ENCODE results near the gene PGAP3. TPM values are rescaled to one million over a fixed set of nuclear protein-coding genes. Genes with fewer than 3 reads are reported as not detected.
"Not testable (repeated sequence)": the region's sequence is repeated elsewhere in the genome, so short reads cannot be mapped to it uniquely, and the experiment has no call there.

PGAP3 gene
- total RNA-seq, 1 experiment from 2014 or later, result 8.4 TPM

DNA sequence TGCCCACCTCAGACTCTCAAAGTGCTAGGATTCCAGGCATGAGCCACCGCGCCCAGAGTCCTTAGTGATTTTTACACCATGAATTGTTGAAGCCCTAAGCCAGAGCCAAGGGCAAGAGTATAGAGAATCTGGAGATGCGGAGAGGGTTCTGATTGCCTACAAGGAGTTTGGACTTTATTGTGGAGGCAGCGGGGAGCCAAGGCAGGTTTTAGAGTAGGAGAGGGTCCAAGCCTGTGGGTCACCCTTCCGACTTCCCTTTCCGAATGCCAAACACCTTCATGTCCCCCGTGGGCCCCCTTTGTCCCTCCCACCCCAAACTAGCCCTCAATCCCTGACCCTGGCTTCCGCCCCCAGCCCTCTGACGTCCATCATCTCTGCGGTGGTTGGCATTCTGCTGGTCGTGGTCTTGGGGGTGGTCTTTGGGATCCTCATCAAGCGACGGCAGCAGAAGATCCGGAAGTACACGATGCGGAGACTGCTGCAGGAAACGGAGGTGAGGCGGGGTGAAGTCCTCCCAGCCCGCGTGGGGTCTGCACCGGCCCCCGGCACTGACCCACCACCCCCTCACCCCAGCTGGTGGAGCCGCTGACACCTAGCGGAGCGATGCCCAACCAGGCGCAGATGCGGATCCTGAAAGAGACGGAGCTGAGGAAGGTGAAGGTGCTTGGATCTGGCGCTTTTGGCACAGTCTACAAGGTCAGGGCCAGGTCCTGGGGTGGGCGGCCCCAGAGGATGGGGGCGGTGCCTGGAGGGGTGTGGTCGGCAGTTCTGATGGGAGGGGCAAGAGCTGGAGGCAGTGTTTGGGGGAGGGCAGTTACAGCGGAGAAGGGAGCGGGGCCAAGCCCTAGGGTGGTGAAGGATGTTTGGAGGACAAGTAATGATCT, 35.4 kb upstream of the PGAP3 start:
- no peak for DNase-seq (ENCODE audit: low read depth in 1 of 2, low spot score in 2 of 2)
- Histone ChIP-seq H3K4me3 (no peak overlapping the region), H3K9me3 (replicated peaks) (no peaks in the 10 kb centered on the region), H3K36me3 (peaks cover 44% of the 10 kb centered on the region), H3K27ac (no peak overlapping the region), H3K4me1 (replicated peaks) (no peaks in the 10 kb centered on the region), H3K27me3 (replicated peaks) (no peaks in the 10 kb centered on the region)

GRCh38 chr17:39722104-39722503, 34.2 kb upstream of the PGAP3 start:
- peaks cover 36% of the 10 kb centered on the region for H3K36me3 ChIP-seq
- no peak for DNase-seq (ENCODE audit: low read depth in 1 of 2, low spot score in 2 of 2)
- no peaks in the 10 kb centered on the region for H3K4me1 ChIP-seq (replicated peaks)
- H3K27me3 ChIP-seq (replicated peaks), result no peaks in the 10 kb centered on the region
- no peak overlapping the region for H3K4me3 ChIP-seq
- no peaks in the 10 kb centered on the region for H3K9me3 ChIP-seq (replicated peaks)
- H3K27ac ChIP-seq, result no peak overlapping the region

DNA sequence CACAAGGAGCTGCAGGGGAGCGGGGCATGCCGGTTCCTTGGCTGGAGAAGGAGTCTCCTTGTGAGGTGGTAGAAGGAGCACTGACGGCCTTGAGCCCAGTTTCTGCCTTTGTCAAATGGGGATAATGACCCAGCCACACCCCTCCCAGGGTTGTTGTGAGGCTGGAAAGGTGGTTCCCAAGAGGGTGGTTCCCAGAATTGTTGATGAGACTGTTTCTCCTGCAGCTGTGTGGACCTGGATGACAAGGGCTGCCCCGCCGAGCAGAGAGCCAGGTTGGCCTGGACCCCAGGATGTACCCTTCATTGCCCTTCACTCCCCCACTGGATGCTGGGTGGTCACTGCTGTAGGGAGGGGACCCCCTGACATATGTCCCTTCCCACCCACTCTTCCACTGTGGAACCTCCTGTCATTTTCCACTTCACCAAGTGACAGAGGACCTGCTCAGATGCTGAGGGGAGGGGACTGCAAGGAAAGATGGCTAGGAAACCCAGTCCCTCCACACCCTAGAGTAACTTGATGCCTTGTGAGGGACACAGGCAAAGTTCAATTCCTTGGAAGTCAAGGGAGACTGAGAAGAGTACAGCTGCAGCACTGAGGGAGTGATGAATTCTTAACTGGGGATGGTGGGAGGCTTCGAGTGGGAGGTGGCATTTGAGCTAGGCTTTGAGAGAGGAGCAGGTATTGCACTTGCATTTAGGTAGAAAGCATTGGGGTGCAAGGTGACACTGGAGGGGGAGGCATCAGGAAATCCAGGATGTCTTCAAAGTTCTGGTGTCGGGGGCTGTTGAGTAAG, 31.9 kb upstream of the PGAP3 start:
- no peak for DNase-seq (ENCODE audit: low read depth in 1 of 2, low spot score in 2 of 2)
- Histone ChIP-seq H3K27ac (no peak overlapping the region), H3K9me3 (replicated peaks) (no peaks in the 10 kb centered on the region), H3K4me3 (no peak overlapping the region), H3K27me3 (replicated peaks) (no peaks in the 10 kb centered on the region), H3K36me3 (peaks cover 39% of the 10 kb centered on the region), H3K4me1 (replicated peaks) (no peaks in the 10 kb centered on the region)

- peaks cover 30% of the 10 kb centered on the region for H3K36me3 ChIP-seq
- H3K27ac ChIP-seq, result no peak overlapping the region
- DNase-seq (ENCODE audit: low read depth in 1 of 2, low spot score in 2 of 2), result no peak
- no peaks in the 10 kb centered on the region for H3K9me3 ChIP-seq (replicated peaks)
- no peaks in the 10 kb centered on the region for H3K27me3 ChIP-seq (replicated peaks)
- no peak overlapping the region for H3K4me3 ChIP-seq
- H3K4me1 ChIP-seq (replicated peaks), result no peaks in the 10 kb centered on the region
These were observed 29.8 kb upstream of the PGAP3 start for GRCh38 chr17:39717660-39718059.

GRCh38 chr17:39716879-39717536, 29.2 kb upstream of the PGAP3 start:
- no peaks in the 10 kb centered on the region for H3K4me1 ChIP-seq (replicated peaks)
- no peak overlapping the region for H3K27ac ChIP-seq
- DNase-seq (ENCODE audit: low read depth in 1 of 2, low spot score in 2 of 2), result no peak
- peaks cover 34% of the 10 kb centered on the region for H3K36me3 ChIP-seq
- H3K4me3 ChIP-seq, result no peak overlapping the region
- H3K27me3 ChIP-seq (replicated peaks), result no peaks in the 10 kb centered on the region
- H3K9me3 ChIP-seq (replicated peaks), result no peaks in the 10 kb centered on the region

DNA sequence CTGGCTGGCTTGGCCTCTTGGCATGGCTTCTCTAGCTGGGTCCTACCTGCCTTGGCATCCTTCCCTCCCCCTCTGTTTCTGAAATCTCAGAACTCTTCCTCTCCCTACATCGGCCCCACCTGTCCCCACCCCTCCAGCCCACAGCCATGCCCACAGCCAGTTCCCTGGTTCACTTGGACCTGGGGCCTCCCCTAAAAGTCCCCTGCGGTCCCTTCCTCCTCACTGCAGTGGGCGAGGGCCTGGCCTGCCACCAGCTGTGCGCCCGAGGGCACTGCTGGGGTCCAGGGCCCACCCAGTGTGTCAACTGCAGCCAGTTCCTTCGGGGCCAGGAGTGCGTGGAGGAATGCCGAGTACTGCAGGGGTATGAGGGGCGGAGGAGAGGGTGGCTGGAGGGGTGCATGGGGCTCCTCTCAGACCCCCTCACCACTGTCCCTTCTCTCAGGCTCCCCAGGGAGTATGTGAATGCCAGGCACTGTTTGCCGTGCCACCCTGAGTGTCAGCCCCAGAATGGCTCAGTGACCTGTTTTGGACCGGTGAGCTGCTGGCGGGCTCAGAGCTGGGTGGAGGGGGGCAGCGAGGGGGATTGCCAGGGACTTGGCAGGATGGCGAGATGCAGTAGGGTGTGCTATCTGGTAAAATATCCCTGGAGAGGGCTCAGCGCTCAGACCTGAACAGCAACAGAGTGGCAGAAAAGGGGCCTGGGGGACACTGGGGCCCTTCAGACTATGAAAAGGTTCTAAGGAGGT, 28.4 kb upstream of the PGAP3 start:
- H3K27me3 ChIP-seq (replicated peaks), result no peaks in the 10 kb centered on the region
- no peak overlapping the region for H3K27ac ChIP-seq
- no peak overlapping the region for H3K4me3 ChIP-seq
- no peaks in the 10 kb centered on the region for H3K9me3 ChIP-seq (replicated peaks)
- H3K36me3 ChIP-seq, result peaks cover 40% of the 10 kb centered on the region
- no peak for DNase-seq (ENCODE audit: low read depth in 1 of 2, low spot score in 2 of 2)
- no peaks in the 10 kb centered on the region for H3K4me1 ChIP-seq (replicated peaks)

GRCh38 chr17:39715375-39716072, 27.7 kb upstream of the PGAP3 start:
- H3K9me3 ChIP-seq (replicated peaks), result no peaks in the 10 kb centered on the region
- H3K27me3 ChIP-seq (replicated peaks), result no peaks in the 10 kb centered on the region
- no peak overlapping the region for H3K27ac ChIP-seq
- peaks cover 44% of the 10 kb centered on the region for H3K36me3 ChIP-seq
- DNase-seq (ENCODE audit: low read depth in 1 of 2, low spot score in 2 of 2), result no peak
- no peak overlapping the region for H3K4me3 ChIP-seq
- no peaks in the 10 kb centered on the region for H3K4me1 ChIP-seq (replicated peaks)

- H3K27ac ChIP-seq, result no peak overlapping the region
- no peak for DNase-seq (ENCODE audit: low read depth in 1 of 2, low spot score in 2 of 2)
- no peaks in the 10 kb centered on the region for H3K27me3 ChIP-seq (replicated peaks)
- no peak overlapping the region for H3K4me3 ChIP-seq
- H3K4me1 ChIP-seq (replicated peaks), result no peaks in the 10 kb centered on the region
- peaks cover 54% of the 10 kb centered on the region for H3K36me3 ChIP-seq
- H3K9me3 ChIP-seq (replicated peaks), result no peaks in the 10 kb centered on the region
These were observed 26.4 kb upstream of the PGAP3 start for GRCh38 chr17:39714234-39714633.

- no peak overlapping the region for H3K27ac ChIP-seq
- H3K4me3 ChIP-seq, result no peak overlapping the region
- no peak for DNase-seq (ENCODE audit: low read depth in 1 of 2, low spot score in 2 of 2)
- H3K36me3 ChIP-seq, result peaks cover 73% of the 10 kb centered on the region
- no peaks in the 10 kb centered on the region for H3K9me3 ChIP-seq (replicated peaks)
- H3K4me1 ChIP-seq (replicated peaks), result no peaks in the 10 kb centered on the region
- no peaks in the 10 kb centered on the region for H3K27me3 ChIP-seq (replicated peaks)
These were observed 24.0 kb upstream of the PGAP3 start for GRCh38 chr17:39711851-39712250.

- peaks cover 66% of the 10 kb centered on the region for H3K36me3 ChIP-seq
- not testable (repeated sequence) for DNase-seq (ENCODE audit: low read depth in 1 of 2, low spot score in 2 of 2); H3K9me3 ChIP-seq (replicated peaks); H3K4me1 ChIP-seq (replicated peaks); H3K27me3 ChIP-seq (replicated peaks); H3K27ac ChIP-seq; H3K4me3 ChIP-seq
These were observed 23.2 kb upstream of the PGAP3 start for GRCh38 chr17:39711071-39711470.

DNA sequence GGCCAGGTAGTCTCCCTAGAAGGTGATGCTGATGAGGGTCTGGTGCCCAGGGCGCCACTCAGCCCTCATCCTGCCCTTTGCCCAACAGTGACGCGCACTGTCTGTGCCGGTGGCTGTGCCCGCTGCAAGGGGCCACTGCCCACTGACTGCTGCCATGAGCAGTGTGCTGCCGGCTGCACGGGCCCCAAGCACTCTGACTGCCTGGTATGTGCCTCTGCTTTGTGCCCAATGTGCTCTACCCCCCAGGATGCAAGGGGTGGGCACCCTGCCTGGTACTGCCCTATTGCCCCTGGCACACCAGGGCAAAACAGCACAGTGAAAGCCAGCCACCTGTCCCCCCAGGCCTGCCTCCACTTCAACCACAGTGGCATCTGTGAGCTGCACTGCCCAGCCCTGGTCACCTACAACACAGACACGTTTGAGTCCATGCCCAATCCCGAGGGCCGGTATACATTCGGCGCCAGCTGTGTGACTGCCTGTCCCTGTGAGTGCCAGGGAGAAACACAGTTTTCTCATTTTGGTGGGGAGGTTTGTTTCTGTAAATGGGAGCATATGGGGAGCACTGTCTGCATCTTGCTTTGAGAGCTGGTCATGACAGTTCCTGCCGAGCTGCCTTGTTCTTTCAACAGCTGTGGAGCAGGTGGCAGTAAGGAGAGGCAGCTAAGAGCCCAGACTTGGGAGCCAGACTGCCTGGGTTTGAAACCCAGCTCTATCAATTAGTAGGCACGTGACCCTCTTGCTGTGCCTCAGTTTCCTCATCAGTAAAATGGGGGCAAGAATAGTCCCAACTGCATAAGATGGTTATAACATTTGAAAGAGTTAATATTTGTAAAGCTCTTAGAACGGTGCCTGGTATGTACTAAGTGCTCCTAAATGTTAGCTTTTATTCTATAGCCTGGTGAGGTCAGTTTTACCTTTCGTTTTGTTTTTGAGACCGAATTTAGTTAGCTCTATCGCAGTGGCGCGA, 22.4 kb upstream of the PGAP3 start:
- H3K4me3 ChIP-seq, result no peak overlapping the region
- no peak for DNase-seq (ENCODE audit: low read depth in 1 of 2, low spot score in 2 of 2)
- no peaks in the 10 kb centered on the region for H3K9me3 ChIP-seq (replicated peaks)
- peaks cover 58% of the 10 kb centered on the region for H3K36me3 ChIP-seq
- no peak overlapping the region for H3K27ac ChIP-seq
- no peaks in the 10 kb centered on the region for H3K4me1 ChIP-seq (replicated peaks)
- no peaks in the 10 kb centered on the region for H3K27me3 ChIP-seq (replicated peaks)

GRCh38 chr17:39709319-39709997, 21.6 kb upstream of the PGAP3 start:
- H3K9me3 ChIP-seq (replicated peaks), result no peaks in the 10 kb centered on the region
- peaks cover 56% of the 10 kb centered on the region for H3K36me3 ChIP-seq
- no peak overlapping the region for H3K4me3 ChIP-seq
- no peaks in the 10 kb centered on the region for H3K27me3 ChIP-seq (replicated peaks)
- H3K4me1 ChIP-seq (replicated peaks), result no peaks in the 10 kb centered on the region
- H3K27ac ChIP-seq, result no peak overlapping the region
- DNase-seq (ENCODE audit: low read depth in 1 of 2, low spot score in 2 of 2), result no peak

Measured in SJSA1 (cell line).